NCI-H146 treated with DMSO at 0.1 percent for 48 hours (cell line): ENCODE data around the gene PAK4.
"Not testable (repeated sequence)": the region's sequence is repeated elsewhere in the genome, so short reads cannot be mapped to it uniquely, and the experiment has no call there.

Source experiments
- DNase-seq: peaks from one replicate; lab custom pipeline; 2025; ENCODE audit not compliant: unreplicated experiment; lab: John Stamatoyannopoulos, UW

Gene PAK4

DNA sequence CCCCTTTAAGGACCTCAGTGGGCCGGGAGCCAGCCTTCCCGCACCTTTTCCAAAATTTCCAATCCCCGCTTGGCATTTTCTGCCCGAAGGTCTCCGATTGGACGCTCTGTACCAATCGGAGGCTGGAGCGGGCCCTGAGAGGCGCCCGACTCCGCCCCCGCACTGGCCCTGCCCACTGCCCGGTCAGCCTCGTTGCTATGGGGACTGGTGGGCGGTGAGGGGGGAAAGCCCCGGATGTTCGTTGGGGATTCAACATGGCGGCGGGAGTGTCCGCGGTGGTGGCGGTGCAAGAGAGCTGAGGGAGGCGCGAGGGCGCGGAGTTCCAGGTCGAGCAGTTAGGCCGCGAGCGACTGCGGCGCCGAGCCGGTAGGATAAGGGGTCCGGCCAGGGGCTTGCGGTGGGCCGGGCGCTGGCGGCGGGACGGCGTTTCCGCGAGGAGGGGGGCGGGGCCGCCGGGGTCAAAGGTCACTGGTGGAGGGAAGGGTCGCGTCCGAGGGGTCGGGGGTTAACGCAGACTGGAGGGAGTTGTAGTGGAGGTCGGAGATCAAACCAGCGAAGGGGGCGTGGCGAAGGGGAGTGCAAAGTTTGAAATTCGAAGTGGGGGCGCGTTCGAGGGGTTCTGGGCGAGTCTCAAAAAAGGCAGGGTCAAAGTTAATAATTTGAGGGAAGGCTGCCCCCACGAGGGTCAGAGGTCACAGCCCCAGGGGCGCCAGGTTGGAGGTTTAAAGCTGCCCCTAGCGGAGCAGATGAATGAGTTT, at the start of gene PAK4:
Gene PAK4, plus strand, starts transcription at position 233 of the 758 bp plus-strand sequence. CDS start 43,768 bp downstream, outside the sequence.
- DNase-seq, result peak; percentile 95

DNA sequence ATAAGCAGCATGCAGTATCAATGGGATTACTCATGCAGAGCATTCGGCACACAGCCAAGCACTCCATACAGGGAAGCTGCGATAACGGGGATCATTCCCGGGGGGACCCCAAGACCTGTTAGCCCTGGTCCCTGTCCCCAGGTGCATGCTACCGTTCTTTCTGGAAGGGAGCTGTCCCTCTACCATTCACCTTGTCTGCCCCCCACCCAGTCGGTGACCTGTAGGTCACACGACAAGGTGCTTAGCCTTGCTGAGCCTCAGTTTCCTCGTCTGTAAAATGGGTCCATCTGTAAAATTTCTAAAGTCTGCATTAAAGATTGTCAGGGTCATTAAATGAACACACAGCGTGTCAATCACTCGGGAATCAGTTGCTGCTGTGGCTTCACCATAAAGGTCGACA, 48.3 kb upstream of the PAK4 start:
- no peak for DNase-seq

DNA sequence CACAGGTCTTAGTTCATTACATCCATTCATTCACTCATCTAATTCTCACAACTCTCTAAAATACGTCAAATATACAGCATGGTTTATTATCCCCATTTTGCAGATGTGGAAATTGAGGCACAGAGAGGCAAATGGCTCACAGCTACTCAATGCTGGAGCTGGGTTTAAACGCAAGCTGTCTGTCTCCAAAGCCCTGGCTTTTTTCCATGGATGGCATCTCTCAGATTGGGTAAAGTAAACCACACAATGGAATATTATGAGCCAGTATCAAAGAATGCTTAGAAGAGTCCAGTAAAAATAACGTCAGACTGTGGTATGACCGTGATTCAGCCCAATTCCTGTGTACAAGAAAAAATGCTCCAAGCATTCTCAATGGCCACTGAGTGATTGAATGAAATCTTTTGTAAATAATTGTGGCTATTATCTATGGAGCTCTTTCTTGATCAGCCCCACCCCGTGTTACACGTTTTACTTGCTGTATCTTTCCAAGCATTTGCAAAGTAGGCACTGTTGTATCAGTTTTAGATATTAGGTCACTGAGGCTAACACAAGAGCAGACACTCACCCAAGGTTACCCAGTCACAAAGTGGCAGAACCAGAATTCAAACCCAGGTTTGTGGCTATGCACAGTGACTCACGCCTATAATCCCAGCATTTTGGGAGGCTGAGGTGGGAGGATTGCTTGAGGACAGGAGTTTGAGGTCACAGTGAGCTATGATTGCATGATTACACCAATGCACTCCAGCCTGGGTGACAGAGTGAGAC, 47.0 kb upstream of the PAK4 start:
- no peak for DNase-seq

DNA sequence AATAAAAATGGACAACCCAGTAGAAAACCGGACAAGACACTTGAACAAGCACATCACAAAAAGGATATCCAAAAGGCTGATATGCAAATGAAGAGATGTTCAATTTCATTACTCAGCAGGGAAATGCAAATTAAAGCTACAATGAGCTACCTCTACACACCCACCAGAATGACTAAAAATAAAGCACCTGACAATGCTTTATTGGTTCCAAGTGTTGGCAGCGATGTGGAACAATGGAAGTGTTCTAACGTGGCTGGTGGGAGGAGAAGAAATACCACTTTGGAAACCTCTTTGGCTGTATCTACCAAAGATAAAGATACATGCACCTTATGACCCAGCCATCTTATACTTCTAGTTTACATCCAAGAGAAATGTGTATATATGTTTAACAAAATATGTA, 45.2 kb upstream of the PAK4 start:
- no peak for DNase-seq

DNA sequence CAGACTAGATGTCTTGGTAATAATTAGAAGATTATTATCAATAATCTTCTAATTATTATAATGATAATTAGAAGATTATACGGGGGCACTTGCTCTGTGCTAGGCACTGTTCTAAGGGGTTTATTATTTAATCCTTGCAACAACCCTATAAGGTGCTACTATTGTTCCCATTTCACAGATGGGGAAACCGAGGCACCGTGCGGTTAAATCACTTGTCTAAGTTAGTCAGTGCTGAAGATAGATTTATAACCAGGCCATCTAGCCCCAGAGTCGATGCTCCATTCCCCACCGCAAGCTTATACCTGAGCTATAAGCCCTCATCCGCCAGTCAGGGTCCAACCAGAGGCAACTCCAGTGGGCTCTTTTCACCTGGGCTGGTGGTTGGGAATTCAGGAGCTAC, 43.4 kb upstream of the PAK4 start:
- no peak for DNase-seq

DNA sequence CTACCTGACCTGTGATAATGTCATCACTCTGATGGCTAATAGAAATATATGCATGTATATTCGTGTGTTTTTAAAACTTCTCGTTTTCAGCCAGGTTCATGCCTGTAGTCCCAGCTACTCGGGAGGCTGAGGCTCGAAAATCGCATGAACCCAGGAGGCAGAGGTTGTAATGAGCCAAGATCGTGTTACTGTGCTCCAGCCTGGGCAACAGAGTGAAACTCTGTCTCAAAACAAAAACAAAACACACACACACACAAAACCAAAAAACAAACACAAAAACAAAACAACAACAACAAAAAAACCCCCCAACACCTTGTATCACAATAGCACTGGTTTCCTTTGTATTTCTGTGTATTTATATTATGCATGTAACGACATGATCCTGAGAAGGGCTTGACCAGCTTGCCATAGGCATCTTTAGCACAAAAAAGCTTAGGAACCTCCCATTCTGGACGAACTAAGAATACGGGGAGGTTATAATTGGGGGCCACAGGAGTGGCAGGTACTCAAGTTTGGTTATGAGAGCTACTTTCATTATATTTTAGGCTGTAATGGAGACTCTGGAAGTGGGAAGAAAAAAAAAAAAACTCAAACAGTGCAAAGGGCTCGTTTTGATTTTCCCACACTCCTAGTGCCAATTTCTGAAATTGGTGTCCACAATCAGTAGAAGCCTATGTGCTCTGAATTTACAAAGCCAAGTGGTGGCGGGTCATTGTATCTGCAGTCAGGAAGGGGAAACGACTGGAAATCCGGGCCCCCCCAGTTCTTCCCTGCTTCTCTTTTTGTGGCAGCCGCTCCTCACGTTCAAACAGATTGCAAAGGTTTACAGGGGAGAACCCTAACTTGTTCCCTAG, 42.6 kb upstream of the PAK4 start:
- DNase-seq, result no peak

DNA sequence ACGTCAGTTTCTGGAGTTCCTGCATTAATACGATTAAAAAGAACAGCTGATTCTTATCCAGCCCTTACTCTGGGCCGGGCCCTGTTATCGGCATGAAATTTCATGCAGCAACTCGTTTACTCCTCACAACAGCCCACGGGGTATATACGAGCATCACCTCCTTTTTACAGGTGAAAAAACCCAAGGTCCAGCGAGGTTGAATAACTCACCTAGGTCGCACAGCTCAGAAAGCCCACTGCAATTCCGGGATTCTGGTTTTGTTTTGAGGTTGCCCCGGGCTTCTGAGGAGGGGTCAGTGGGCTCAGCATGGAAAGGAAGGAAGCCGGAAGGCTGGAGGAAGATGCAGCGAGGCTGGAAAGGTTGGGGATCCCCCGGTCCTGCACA, 42.0 kb upstream of the PAK4 start:
- no peak for DNase-seq

DNA sequence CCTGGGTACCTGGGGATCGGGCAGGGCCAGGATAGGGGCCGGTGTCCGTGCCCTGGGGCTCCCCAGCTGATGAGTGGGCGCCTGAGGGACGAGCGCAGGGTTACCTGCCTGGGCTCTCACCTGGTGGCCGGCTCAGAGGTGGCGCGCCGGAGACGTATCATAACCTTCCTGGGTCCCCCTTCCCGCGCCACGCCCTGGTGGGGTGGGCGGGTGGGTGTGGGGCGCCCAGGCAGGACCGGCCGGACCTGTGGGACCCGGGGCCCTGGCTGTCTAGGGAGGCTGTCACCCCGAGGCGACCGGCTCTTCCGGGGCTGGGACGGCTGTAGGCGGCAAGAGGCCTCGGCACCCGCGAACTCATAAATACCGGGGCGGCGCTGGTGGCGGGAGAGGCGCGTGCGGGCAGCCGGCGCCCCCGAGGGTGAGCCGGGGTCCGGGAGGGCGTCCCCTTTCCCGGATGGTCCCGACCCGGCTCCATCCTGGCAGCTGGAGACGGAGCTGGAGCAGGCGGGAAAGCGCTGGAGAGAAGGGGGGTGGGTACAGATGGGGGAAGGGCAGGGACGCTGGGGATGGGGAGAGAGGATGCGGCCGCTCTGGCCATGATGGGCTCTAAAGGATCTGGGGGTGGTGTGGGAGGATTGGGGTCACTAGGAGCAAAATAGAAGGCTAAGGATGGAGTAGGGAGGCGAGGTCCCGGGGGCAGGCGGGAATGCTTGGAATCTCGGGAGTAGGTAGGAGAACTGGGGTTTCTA, 41.4 kb upstream of the PAK4 start, which contains the start of gene ACP7:
Gene ACP7, plus strand, starts transcription at position 386 of the 749 bp plus-strand sequence. CDS start 902 bp downstream, outside the sequence.
- no peak for DNase-seq

DNA sequence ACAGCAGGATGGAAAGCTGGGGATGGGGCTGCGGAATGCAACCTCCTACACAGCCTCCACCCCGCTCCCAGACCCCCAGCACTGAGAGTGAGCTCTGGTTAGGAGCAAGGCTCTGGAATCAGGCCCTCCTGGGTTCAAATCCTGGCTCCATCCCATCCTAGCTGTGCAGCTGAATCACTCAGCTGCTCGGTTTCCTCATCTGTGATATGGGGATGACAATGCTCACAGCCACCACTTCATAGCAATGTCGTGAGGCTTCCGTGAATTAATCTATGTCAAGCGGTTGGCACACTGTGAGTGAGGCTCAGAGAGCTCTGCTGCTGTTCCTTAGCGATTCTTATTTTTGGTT, 40.9 kb upstream of the PAK4 start:
- no peak for DNase-seq

DNA sequence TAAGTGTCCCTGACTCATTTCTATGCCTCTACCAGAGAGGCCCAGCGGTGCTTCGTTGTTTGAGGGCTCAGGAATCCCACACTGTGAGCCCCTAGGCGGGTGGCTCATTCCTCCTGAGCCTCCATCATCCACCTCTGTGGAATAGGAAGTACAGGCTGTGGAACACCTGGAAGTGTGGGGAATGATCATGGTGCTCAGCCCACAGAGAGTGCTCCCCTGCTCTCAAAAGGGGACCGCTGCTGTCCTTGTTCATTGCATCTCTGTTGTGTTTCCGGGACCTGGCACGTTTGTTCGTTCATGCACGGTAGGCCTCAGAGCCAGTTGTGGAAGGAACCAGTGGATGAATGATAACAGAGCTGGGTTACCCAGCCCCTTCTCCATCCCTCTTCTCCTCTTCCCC, 40.2 kb upstream of the PAK4 start:
- no peak for DNase-seq

DNA sequence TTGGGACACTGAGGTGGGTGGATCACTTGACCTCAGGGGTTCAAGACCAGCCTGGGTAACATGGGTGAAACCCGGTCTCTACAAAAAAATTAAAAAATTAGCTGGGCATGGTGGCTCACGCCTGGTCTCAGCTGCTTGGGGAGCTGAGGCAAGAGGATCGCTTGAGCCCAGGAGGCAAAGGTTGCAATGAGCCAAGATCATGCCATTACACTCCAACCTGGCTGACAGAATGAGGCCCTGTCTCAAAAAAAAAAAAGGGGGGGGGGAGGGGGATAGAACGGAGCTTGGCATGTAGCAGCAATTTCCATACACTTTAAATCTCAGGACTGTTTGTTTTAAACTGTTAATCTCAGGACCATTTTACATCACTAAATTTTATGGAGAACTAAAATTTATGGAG, 39.2 kb upstream of the PAK4 start:
- DNase-seq, result no peak

DNA sequence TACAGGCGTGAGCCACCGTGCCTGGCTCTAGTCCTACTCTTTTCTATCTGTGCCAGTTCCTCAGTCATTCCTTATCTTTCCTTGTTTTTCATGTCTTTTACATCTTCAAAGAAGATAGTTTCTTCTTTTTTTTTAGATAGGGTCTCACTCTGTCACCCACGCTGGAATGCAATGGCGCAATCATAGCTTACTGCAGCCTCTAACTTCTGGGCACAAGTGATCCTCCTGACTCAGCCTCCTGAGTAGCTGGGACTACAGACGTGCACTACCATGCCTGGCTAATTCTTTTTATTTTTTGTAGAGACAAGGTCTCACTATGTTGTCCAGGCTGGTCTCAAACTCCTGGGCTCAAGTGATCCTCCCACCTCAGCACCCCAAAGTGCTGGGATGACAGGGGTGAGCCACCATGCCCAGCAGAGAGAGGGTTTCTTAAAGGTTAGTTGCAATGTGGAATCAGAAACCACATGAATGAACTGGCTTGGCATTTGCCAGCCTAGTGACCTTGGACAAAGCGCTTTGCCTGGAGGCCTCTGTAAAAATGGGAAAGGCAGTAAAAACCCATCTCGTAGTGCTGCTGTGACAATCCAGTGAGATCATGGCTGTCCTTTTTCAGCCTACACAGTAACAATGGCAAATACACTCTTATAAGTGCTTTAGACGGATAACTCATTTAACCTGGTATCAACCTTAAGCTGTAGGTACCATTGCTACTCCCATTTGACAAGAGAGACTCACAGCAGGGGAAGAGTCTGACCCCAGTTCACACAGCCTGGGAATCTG, 37.5 kb upstream of the PAK4 start:
- no peak for DNase-seq

DNA sequence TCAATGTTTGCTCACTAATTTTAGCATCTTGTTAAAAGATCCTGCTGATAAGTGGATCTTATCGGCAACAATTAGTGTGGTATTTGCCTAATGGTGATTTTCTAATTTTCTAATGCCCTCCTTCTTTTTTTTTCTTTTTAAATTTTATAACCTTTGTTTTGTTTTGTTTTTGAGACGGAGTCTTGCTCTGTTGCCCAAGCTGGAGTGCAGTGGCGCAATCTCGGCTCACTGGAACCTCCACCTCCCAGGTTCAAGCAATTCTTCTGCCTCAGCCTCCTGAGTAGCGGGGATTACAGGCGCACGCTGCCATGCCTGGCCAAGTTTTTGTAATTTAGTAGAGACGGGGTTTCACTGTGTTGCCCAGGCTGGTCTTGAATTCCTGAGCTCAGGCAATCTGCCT, 35.6 kb upstream of the PAK4 start:
- DNase-seq, result not testable (repeated sequence)

DNA sequence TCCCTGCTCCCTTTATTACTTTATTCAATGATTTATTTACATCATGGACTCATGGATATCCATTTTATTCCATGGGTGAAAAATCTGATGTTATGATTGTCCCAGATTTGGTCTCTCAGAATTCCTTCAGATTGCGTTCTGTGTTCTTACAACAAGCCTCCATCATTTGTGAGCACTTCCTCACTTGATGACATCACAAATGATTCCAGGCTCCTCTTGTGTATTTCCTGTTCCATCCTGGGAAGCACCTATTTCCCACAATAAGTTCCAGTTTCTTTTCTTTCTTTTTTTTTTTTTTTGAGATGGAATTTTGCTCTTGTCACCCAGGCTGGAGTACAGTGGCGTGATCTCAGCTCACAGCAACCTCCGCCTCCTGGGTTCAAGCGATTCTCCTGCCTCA, 34.7 kb upstream of the PAK4 start:
- DNase-seq, result no peak

DNA sequence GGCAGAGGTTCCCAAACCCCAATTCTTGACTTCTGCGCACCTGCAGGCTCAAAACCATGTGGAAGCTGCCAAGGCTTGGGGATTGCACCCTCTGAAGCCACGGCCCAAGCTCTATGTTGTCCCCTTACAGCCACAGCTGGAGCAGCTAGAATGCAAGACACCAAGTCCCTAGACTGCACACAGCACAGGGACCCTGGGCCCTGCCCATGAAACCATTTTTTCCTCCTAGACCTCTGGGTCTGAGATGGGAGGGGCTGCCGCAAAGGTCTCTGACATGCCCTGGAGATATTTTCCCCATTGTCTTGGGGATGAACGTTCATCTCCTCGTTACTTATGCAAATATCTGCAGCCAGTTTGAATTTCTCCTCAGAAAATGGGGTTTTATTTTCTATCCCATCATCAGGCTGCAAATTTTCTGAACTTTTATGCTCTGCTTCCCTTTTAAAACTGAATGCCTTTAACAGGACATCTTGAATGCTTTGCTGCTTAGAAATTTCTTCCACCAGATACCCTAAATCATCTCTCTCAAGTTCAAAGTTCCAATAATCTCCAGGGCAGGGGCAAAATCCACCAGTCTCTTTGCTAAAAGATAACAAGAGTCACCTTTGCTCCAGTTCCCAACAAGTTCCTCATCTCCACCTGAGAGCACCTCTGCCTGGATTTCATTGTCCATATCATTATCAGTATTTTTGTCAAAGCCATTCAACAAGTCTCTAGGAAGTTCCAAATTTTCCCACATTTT, 29.6 kb upstream of the PAK4 start:
- DNase-seq, result not testable (repeated sequence)

DNA sequence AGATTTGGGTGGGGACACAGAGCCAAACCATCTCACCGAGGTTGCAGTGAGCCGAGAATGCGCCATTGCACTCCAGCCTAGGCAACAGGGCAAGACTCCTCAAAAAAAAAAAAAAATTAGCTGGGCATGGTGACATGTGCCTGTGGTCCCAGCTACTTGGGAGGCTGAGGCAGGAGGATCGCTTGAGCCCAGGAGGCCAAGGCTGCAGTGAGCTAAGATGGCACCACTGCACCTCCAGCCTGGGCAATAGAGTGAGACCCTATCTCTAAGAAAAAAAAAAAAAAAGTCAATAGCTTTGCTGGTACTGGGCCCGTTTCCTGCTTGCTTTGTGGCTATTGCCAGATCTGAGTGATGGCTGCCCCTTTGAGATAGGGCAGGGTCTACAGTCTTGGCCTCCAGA, 28.3 kb upstream of the PAK4 start:
- DNase-seq, result no peak

DNA sequence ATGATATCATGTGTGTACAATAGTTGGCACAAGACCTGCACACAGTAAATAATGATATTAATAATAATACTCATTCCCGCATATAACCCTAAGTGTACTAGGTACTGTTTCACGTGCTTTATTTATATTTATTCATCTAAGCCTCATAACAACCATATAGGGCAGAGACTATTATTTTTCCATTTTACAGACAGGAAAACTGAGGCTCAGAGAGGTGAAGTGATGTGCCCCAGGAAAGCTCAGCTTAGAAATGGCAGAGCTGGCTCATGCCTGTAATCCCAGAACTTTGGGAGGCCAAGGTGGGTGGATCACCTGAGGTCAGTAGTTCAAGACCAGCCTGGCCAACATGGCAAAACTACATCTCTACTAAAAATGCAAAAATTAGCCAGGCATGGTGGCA, 27.9 kb upstream of the PAK4 start:
- no peak for DNase-seq

DNA sequence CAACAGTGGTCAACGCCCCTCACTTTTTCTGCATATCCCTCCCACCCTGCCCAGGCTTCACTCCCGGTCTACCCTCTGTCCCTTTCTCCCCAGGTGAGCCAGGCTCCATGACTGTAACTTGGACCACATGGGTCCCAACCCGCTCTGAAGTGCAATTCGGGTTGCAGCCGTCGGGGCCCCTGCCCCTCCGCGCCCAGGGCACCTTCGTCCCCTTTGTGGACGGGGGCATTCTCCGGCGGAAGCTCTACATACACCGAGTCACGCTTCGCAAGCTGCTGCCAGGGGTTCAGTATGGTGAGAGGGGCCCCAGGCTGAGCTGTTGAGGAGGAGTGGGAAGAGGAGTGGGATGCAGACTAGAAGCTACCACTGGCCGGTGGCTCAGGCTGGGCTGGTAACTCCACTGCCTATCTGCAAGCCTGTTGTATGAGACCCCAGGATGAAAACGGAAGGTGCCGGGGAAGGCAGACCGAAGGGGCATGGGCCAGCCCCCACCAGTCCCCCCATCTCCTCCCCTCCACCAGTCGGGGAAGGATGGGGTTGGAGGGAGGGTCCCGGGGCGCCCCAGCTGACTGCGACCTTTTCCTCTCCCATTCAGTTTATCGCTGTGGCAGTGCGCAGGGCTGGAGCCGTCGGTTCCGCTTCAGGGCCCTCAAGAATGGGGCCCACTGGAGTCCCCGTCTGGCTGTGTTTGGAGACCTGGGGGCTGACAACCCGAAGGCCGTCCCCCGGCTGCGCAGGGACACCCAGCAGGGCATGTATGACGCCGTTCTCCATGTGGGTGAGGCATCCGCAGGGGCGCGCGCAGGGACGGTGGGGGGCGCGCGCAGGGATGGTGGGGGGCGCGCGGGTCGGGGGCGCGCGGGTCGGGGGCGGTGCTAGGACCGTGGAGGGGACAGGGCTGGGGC, 27.0 kb upstream of the PAK4 start:
- DNase-seq, result no peak
